ENCODE data around the gene CUL3. TPM values are rescaled to one million over a fixed set of nuclear protein-coding genes. Genes with fewer than 3 reads are reported as not detected.

Gene CUL3
- total and polyA plus RNA-seq, 2 experiments from 2014 or later, result 86.0 to 125 TPM

DNA sequence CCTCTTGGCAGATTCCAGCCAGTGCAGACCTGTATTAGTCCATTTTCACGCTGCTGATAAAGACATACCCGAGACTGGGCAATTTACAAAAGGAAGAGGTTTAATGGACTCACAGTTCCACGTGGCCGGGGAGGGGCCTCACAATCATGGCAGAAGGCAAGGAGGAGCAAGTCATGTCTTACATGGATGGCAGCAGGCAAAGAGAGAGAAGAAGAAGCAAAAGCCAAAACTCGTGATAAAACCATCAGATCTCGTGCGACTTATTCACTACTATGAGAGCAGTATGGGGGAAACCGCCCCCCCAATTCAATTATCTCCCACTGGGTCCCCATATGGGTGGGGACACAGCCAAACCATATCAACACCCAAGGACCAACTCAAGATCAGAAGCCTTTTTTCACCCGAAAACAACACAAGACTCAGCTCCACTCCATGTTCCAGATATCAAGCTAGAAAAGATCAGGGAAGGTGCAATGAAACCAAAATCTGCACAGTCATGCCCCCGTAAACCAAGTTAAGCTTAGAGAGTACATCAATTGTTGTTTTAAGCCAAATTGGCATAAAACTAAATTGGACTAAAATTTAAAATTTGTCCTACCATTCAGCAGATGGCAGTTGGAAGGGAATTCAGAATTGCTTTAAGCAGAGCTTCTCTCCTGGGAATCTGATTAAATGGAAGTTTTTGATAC, 127.6 kb downstream of the CUL3 start:
- peaks cover 16% of the 10 kb centered on the region for H3K36me3 Mint-ChIP-seq (ENCODE audit: low read depth)
- Histone ChIP-seq H3K4me3 (no peak overlapping the region), H3K27me3 (ENCODE audit: insufficient read depth) (no peaks in the 10 kb centered on the region), H3K36me3 (ENCODE audit: insufficient read depth) (no peaks in the 10 kb centered on the region), H3K9me2 (ENCODE audit: insufficient read depth) (no peaks in the 10 kb centered on the region; the same call in 1 of the 2 replicates), H3K4me2 (no peak overlapping the region), H3F3A (replicated peaks; ENCODE audit: low read depth) (no peaks in the 10 kb centered on the region), H4K20me1 (replicated peaks; ENCODE audit: insufficient read depth) (no peaks in the 10 kb centered on the region), H3K79me2 (replicated peaks; ENCODE audit: insufficient read depth) (no peaks in the 10 kb centered on the region), H3K4me1 (ENCODE audit: insufficient read depth) (peaks cover 3% of the 10 kb centered on the region; the same call in 1 of the 2 replicates), H2AFZ (no peak overlapping the region), H3K27ac (ENCODE audit: low read depth) (no peak overlapping the region)
- peak overlapping the region; percentile 3; the same call in 1 of the 2 replicates for H3K27ac Mint-ChIP-seq
- no peak overlapping the region for H3K4me3 Mint-ChIP-seq
- ATAC-seq (no peak), DNase-seq (ENCODE audit: low spot score) (no peak)
- no peak for TF ChIP-seq JUNB (IDR thresholded peaks at IDR 0.05; ENCODE audit: unreplicated experiment)
- no peak for TF ChIP-seq EZH2phosphoT487 (IDR thresholded peaks at IDR 0.05; ENCODE audit: unreplicated experiment)
- no peak for TF ChIP-seq ZNF331 (CRISPR knock-in tag; IDR thresholded peaks at IDR 0.05; ENCODE audit: low read depth)
- no peak for TF ChIP-seq STAT1 (IDR thresholded peaks at IDR 0.05; ENCODE audit: unreplicated experiment)
- TF ChIP-seq CREB1 (CRISPR knock-in tag; IDR thresholded peaks at IDR 0.05; ENCODE audit: low read depth), result no peak
- TF ChIP-seq, protein P1, sequence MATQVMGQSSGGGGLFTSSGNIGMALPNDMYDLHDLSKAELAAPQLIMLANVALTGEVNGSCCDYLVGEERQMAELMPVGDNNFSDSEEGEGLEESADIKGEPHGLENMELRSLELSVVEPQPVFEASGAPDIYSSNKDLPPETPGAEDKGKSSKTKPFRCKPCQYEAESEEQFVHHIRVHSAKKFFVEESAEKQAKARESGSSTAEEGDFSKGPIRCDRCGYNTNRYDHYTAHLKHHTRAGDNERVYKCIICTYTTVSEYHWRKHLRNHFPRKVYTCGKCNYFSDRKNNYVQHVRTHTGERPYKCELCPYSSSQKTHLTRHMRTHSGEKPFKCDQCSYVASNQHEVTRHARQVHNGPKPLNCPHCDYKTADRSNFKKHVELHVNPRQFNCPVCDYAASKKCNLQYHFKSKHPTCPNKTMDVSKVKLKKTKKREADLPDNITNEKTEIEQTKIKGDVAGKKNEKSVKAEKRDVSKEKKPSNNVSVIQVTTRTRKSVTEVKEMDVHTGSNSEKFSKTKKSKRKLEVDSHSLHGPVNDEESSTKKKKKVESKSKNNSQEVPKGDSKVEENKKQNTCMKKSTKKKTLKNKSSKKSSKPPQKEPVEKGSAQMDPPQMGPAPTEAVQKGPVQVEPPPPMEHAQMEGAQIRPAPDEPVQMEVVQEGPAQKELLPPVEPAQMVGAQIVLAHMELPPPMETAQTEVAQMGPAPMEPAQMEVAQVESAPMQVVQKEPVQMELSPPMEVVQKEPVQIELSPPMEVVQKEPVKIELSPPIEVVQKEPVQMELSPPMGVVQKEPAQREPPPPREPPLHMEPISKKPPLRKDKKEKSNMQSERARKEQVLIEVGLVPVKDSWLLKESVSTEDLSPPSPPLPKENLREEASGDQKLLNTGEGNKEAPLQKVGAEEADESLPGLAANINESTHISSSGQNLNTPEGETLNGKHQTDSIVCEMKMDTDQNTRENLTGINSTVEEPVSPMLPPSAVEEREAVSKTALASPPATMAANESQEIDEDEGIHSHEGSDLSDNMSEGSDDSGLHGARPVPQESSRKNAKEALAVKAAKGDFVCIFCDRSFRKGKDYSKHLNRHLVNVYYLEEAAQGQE (IDR thresholded peaks at IDR 0.05; ENCODE audit: unreplicated experiment), result no peak
- H3K27me3 Mint-ChIP-seq (ENCODE audit: insufficient read depth, low read depth, poor library complexity), result no peaks in the 10 kb centered on the region
- peaks cover 16% of the 10 kb centered on the region; the same call in 2 of the 3 replicates for H3K9me3 Mint-ChIP-seq
- no peaks in the 10 kb centered on the region for H3K4me1 Mint-ChIP-seq

DNA sequence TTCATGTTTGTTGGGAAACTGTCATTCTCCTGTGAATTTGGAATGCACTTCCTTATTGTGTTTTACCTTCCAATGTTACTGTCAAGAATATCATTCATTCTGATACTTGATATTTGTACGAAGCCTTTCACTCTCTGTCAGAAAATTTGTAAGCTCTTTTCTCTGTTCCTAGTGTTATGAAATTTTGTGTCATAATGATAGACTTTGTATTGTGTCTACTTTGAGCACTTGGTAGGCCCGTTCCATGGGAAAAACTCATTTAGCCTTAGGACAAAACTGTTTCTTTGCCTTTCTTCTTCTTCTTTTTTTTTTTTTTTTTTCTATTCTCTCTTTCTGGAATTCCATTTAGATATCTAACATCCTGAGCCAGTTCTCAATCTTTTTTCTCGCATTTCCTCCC, 131.3 kb downstream of the CUL3 start:
- DNase-seq (ENCODE audit: low spot score), result no peak
- Histone ChIP-seq H3K27ac (ENCODE audit: low read depth) (no peak overlapping the region), H3K9me2 (ENCODE audit: insufficient read depth) (no peaks in the 10 kb centered on the region), H3K4me3 (no peak overlapping the region), H3K36me3 (ENCODE audit: insufficient read depth) (no peaks in the 10 kb centered on the region), H3K4me1 (ENCODE audit: insufficient read depth) (peaks cover 3% of the 10 kb centered on the region; the same call in 1 of the 2 replicates), H2AFZ (no peak overlapping the region), H3K79me2 (replicated peaks; ENCODE audit: insufficient read depth) (no peaks in the 10 kb centered on the region), H4K20me1 (replicated peaks; ENCODE audit: insufficient read depth) (no peaks in the 10 kb centered on the region), H3K27me3 (ENCODE audit: insufficient read depth) (no peaks in the 10 kb centered on the region), H3F3A (replicated peaks; ENCODE audit: low read depth) (no peaks in the 10 kb centered on the region), H3K4me2 (no peak overlapping the region)
- Mint-ChIP-seq H3K27me3 (ENCODE audit: insufficient read depth, low read depth, poor library complexity) (no peaks in the 10 kb centered on the region), H3K9me3 (peaks cover 16% of the 10 kb centered on the region; the same call in 2 of the 3 replicates), H3K27ac (no peak overlapping the region), H3K4me1 (no peaks in the 10 kb centered on the region), H3K36me3 (ENCODE audit: low read depth) (peaks cover 16% of the 10 kb centered on the region), H3K4me3 (no peak overlapping the region)
- no peak for ATAC-seq
- TF ChIP-seq ZNF331 (CRISPR knock-in tag; IDR thresholded peaks at IDR 0.05; ENCODE audit: low read depth), result no peak
- TF ChIP-seq, protein P2, sequence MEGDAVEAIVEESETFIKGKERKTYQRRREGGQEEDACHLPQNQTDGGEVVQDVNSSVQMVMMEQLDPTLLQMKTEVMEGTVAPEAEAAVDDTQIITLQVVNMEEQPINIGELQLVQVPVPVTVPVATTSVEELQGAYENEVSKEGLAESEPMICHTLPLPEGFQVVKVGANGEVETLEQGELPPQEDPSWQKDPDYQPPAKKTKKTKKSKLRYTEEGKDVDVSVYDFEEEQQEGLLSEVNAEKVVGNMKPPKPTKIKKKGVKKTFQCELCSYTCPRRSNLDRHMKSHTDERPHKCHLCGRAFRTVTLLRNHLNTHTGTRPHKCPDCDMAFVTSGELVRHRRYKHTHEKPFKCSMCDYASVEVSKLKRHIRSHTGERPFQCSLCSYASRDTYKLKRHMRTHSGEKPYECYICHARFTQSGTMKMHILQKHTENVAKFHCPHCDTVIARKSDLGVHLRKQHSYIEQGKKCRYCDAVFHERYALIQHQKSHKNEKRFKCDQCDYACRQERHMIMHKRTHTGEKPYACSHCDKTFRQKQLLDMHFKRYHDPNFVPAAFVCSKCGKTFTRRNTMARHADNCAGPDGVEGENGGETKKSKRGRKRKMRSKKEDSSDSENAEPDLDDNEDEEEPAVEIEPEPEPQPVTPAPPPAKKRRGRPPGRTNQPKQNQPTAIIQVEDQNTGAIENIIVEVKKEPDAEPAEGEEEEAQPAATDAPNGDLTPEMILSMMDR (conservative IDR thresholded peaks at IDR 0.05; ENCODE audit: low read depth in 2 of 2), result no peak
- no peak for TF ChIP-seq JUNB (IDR thresholded peaks at IDR 0.05; ENCODE audit: unreplicated experiment)
- TF ChIP-seq CREB1 (CRISPR knock-in tag; IDR thresholded peaks at IDR 0.05; ENCODE audit: low read depth), result no peak
- TF ChIP-seq STAT1 (IDR thresholded peaks at IDR 0.05; ENCODE audit: unreplicated experiment), result no peak
- no peak for TF ChIP-seq EZH2phosphoT487 (IDR thresholded peaks at IDR 0.05; ENCODE audit: unreplicated experiment)
- TF ChIP-seq, protein P3, sequence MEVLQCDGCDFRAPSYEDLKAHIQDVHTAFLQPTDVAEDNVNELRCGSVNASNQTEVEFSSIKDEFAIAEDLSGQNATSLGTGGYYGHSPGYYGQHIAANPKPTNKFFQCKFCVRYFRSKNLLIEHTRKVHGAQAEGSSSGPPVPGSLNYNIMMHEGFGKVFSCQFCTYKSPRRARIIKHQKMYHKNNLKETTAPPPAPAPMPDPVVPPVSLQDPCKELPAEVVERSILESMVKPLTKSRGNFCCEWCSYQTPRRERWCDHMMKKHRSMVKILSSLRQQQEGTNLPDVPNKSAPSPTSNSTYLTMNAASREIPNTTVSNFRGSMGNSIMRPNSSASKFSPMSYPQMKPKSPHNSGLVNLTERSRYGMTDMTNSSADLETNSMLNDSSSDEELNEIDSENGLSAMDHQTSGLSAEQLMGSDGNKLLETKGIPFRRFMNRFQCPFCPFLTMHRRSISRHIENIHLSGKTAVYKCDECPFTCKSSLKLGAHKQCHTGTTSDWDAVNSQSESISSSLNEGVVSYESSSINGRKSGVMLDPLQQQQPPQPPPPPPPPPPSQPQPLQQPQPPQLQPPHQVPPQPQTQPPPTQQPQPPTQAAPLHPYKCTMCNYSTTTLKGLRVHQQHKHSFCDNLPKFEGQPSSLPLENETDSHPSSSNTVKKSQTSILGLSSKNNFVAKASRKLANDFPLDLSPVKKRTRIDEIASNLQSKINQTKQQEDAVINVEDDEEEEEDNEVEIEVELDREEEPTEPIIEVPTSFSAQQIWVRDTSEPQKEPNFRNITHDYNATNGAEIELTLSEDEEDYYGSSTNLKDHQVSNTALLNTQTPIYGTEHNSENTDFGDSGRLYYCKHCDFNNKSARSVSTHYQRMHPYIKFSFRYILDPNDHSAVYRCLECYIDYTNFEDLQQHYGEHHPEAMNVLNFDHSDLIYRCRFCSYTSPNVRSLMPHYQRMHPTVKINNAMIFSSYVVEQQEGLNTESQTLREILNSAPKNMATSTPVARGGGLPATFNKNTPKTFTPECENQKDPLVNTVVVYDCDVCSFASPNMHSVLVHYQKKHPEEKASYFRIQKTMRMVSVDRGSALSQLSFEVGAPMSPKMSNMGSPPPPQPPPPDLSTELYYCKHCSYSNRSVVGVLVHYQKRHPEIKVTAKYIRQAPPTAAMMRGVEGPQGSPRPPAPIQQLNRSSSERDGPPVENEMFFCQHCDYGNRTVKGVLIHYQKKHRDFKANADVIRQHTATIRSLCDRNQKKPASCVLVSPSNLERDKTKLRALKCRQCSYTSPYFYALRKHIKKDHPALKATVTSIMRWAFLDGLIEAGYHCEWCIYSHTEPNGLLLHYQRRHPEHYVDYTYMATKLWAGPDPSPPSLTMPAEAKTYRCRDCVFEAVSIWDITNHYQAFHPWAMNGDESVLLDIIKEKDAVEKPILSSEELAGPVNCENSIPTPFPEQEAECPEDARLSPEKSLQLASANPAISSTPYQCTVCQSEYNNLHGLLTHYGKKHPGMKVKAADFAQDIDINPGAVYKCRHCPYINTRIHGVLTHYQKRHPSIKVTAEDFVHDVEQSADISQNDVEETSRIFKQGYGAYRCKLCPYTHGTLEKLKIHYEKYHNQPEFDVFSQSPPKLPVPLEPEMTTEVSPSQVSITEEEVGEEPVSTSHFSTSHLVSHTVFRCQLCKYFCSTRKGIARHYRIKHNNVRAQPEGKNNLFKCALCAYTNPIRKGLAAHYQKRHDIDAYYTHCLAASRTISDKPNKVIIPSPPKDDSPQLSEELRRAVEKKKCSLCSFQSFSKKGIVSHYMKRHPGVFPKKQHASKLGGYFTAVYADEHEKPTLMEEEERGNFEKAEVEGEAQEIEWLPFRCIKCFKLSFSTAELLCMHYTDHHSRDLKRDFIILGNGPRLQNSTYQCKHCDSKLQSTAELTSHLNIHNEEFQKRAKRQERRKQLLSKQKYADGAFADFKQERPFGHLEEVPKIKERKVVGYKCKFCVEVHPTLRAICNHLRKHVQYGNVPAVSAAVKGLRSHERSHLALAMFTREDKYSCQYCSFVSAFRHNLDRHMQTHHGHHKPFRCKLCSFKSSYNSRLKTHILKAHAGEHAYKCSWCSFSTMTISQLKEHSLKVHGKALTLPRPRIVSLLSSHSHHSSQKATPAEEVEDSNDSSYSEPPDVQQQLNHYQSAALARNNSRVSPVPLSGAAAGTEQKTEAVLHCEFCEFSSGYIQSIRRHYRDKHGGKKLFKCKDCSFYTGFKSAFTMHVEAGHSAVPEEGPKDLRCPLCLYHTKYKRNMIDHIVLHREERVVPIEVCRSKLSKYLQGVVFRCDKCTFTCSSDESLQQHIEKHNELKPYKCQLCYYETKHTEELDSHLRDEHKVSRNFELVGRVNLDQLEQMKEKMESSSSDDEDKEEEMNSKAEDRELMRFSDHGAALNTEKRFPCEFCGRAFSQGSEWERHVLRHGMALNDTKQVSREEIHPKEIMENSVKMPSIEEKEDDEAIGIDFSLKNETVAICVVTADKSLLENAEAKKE (CRISPR knock-in tag; IDR thresholded peaks at IDR 0.05), result no peak

Measured in GM23338 (cell line).